Measurements from ENCODE around the gene C3orf52. TPM values are rescaled to one million over a fixed set of nuclear protein-coding genes. Genes with fewer than 3 reads are reported as not detected.

C3orf52 gene
- total and polyA plus RNA-seq, 2 experiments from 2014 or later, result 8.1 to 16.6 TPM

GRCh38 chr3:112038863-112039262, 47.3 kb upstream of the C3orf52 start (continued):
- no peak for TF ChIP-seq ETS1 (IDR thresholded peaks at IDR 0.05)
- TF ChIP-seq REST (IDR thresholded peaks at IDR 0.05; ENCODE audit: unreplicated experiment), result no peak
- no peak for TF ChIP-seq STAT1 (IDR thresholded peaks at IDR 0.05; ENCODE audit: unreplicated experiment)
- no peak for TF ChIP-seq ZNF331 (CRISPR knock-in tag; IDR thresholded peaks at IDR 0.05; ENCODE audit: low read depth)
- TF ChIP-seq EZH2 (IDR thresholded peaks at IDR 0.05; ENCODE audit: low read depth, unreplicated experiment), result no peak

- Mint-ChIP-seq H3K4me1 (peaks cover 27% of the 10 kb centered on the region), H3K9me3 (peaks cover 26% of the 10 kb centered on the region), H3K27ac (no peak overlapping the region), H3K4me3 (no peak overlapping the region), H3K36me3 (ENCODE audit: low read depth) (peaks cover 24% of the 10 kb centered on the region), H3K27me3 (ENCODE audit: insufficient read depth, low read depth, poor library complexity) (no peaks in the 10 kb centered on the region)
- H4K20me1 ChIP-seq (replicated peaks; ENCODE audit: insufficient read depth), result no peaks in the 10 kb centered on the region
- ATAC-seq (no peak), DNase-seq (ENCODE audit: low spot score) (no peak)
- H3F3A ChIP-seq (replicated peaks; ENCODE audit: low read depth), result no peaks in the 10 kb centered on the region; the same call in 1 of the 2 replicates
- no peaks in the 10 kb centered on the region for H3K27me3 ChIP-seq (ENCODE audit: insufficient read depth)
- H3K36me3 ChIP-seq (ENCODE audit: insufficient read depth), result peaks cover 6% of the 10 kb centered on the region; the same call in 1 of the 2 replicates
- no peaks in the 10 kb centered on the region for H3K79me2 ChIP-seq (replicated peaks; ENCODE audit: insufficient read depth)
- peak overlapping the region; percentile 28 for H3K4me2 ChIP-seq
- no peak overlapping the region for H3K4me3 ChIP-seq
- peak overlapping the region; percentile 82; the same call in 1 of the 2 replicates for H2AFZ ChIP-seq
- H3K27ac ChIP-seq (ENCODE audit: low read depth), result no peak overlapping the region
- H3K9me2 ChIP-seq (ENCODE audit: insufficient read depth), result no peaks in the 10 kb centered on the region; the same call in 1 of the 2 replicates
- H3K4me1 ChIP-seq (ENCODE audit: insufficient read depth), result peaks cover 15% of the 10 kb centered on the region
- TF ChIP-seq JUNB (IDR thresholded peaks at IDR 0.05; ENCODE audit: unreplicated experiment) (no peak), STAT1 (IDR thresholded peaks at IDR 0.05; ENCODE audit: unreplicated experiment) (no peak), ZNF331 (CRISPR knock-in tag; IDR thresholded peaks at IDR 0.05; ENCODE audit: low read depth) (no peak), EZH2 (IDR thresholded peaks at IDR 0.05; ENCODE audit: low read depth, unreplicated experiment) (no peak), POLR2AphosphoS5 (IDR thresholded peaks at IDR 0.05; ENCODE audit: low read depth) (no peak), EZH2phosphoT487 (IDR thresholded peaks at IDR 0.05; ENCODE audit: unreplicated experiment) (no peak), ZNF462 (CRISPR knock-in tag; IDR thresholded peaks at IDR 0.05) (no peak), REST (IDR thresholded peaks at IDR 0.05; ENCODE audit: unreplicated experiment) (no peak), ZNF114 (CRISPR knock-in tag; IDR thresholded peaks at IDR 0.05) (no peak)
These were observed 44.9 kb upstream of the C3orf52 start for GRCh38 chr3:112041321-112041720.

All from GM23338 (cell line).